ENCODE data around the gene UBE2E3.
A peak's percentile ranks its signal among the peaks of the same experiment; 100 is the strongest.
"Not testable (repeated sequence)": the region's sequence is repeated elsewhere in the genome, so short reads cannot be mapped to it uniquely, and the experiment has no call there.

UBE2E3 gene

GRCh38 chr2:181063696-181064095, 83.3 kb downstream of the UBE2E3 start:
- H3K4me3 ChIP-seq (ENCODE audit: low read length) = no peak overlapping the region
- no peak for DNase-seq (ENCODE audit: low read depth, low spot score)

- DNase-seq (ENCODE audit: low read depth, low spot score) = no peak
- H3K4me3 ChIP-seq (ENCODE audit: low read length) = no peak overlapping the region
Observed at GRCh38 chr2:181065458-181065857, 85.1 kb downstream of the UBE2E3 start.

- DNase-seq (ENCODE audit: low read depth, low spot score) = no peak
- no peak overlapping the region for H3K4me3 ChIP-seq (ENCODE audit: low read length)
Observed at GRCh38 chr2:181066333-181066732, 85.9 kb downstream of the UBE2E3 start.

GRCh38 chr2:181070119-181070835, 89.9 kb downstream of the UBE2E3 start:
- no peak overlapping the region for H3K4me3 ChIP-seq (ENCODE audit: low read length)
- DNase-seq (ENCODE audit: low read depth, low spot score) = no peak

- no peak for DNase-seq (ENCODE audit: low read depth, low spot score)
- H3K4me3 ChIP-seq (ENCODE audit: low read length) = no peak overlapping the region
Observed at GRCh38 chr2:181070836-181071200, 90.4 kb downstream of the UBE2E3 start.

GRCh38 chr2:181072486-181073235, 92.3 kb downstream of the UBE2E3 start:
- DNase-seq (ENCODE audit: low read depth, low spot score) = no peak
- H3K4me3 ChIP-seq (ENCODE audit: low read length) = no peak overlapping the region

- DNase-seq (ENCODE audit: low read depth, low spot score) = no peak
- H3K4me3 ChIP-seq (ENCODE audit: low read length) = no peak overlapping the region
Observed at GRCh38 chr2:181073896-181074295, 93.5 kb downstream of the UBE2E3 start.

- no peak overlapping the region for H3K4me3 ChIP-seq (ENCODE audit: low read length)
- no peak for DNase-seq (ENCODE audit: low read depth, low spot score)
Observed at GRCh38 chr2:181074457-181074856, 94.1 kb downstream of the UBE2E3 start.

GRCh38 chr2:181076658-181077057, 96.3 kb downstream of the UBE2E3 start:
- DNase-seq (ENCODE audit: low read depth, low spot score) = no peak
- H3K4me3 ChIP-seq (ENCODE audit: low read length) = no peak overlapping the region

- no peak overlapping the region for H3K4me3 ChIP-seq (ENCODE audit: low read length)
- peak; percentile 72 for DNase-seq (ENCODE audit: low read depth, low spot score)
Observed at GRCh38 chr2:181077128-181077709, 96.8 kb downstream of the UBE2E3 start.

- no peak overlapping the region for H3K4me3 ChIP-seq (ENCODE audit: low read length)
- DNase-seq (ENCODE audit: low read depth, low spot score) = no peak
Observed at GRCh38 chr2:181083140-181083539, 102.7 kb downstream of the UBE2E3 start.

- no peak overlapping the region for H3K4me3 ChIP-seq (ENCODE audit: low read length)
- no peak for DNase-seq (ENCODE audit: low read depth, low spot score)
Observed at GRCh38 chr2:181085734-181086133, 105.3 kb downstream of the UBE2E3 start.

GRCh38 chr2:181091920-181092319, 111.5 kb downstream of the UBE2E3 start:
- H3K4me3 ChIP-seq (ENCODE audit: low read length); DNase-seq (ENCODE audit: low read depth, low spot score): not testable (repeated sequence)

GRCh38 chr2:181095486-181095885, 115.1 kb downstream of the UBE2E3 start:
- H3K4me3 ChIP-seq (ENCODE audit: low read length) = no peak overlapping the region
- no peak for DNase-seq (ENCODE audit: low read depth, low spot score)

GRCh38 chr2:181103659-181104058, 123.3 kb downstream of the UBE2E3 start:
- no peak overlapping the region for H3K4me3 ChIP-seq (ENCODE audit: low read length)
- no peak for DNase-seq (ENCODE audit: low read depth, low spot score)

- no peak overlapping the region for H3K4me3 ChIP-seq (ENCODE audit: low read length)
- DNase-seq (ENCODE audit: low read depth, low spot score) = peak; percentile 68
Observed at GRCh38 chr2:181104512-181105115, 124.2 kb downstream of the UBE2E3 start.

- no peak overlapping the region for H3K4me3 ChIP-seq (ENCODE audit: low read length)
Observed at GRCh38 chr2:181105562-181105961, 125.2 kb downstream of the UBE2E3 start.

GRCh38 chr2:181106229-181106628, 125.8 kb downstream of the UBE2E3 start:
- no peak for DNase-seq (ENCODE audit: low read depth, low spot score)
- no peak overlapping the region for H3K4me3 ChIP-seq (ENCODE audit: low read length)

More at GRCh38 chr2:181105562-181105961, 125.2 kb downstream of the UBE2E3 start:
- no peak for DNase-seq (ENCODE audit: low read depth, low spot score)

- DNase-seq (ENCODE audit: low read depth, low spot score) = no peak
- no peak overlapping the region for H3K4me3 ChIP-seq (ENCODE audit: low read length)
Observed at GRCh38 chr2:181106789-181107627, 126.6 kb downstream of the UBE2E3 start.

All from Jurkat, Clone E6-1 (cell line).